Measurements from ENCODE around the gene CTCFL. TPM values are rescaled to one million over a fixed set of nuclear protein-coding genes. Genes with fewer than 3 reads are reported as not detected.

Gene CTCFL
- total and polyA plus RNA-seq, 3 donors from 2014 or later: 19.8 to 33.9 (median 24.8) TPM

GRCh38 chr20:57461726-57462125 is 63.2 kb downstream of the CTCFL start:
- no peaks in the 10 kb centered on the region for H3K9me3 ChIP-seq
- 70 to 87% methylated on average over 6 to 7 of the region's 7 CpGs for WGBS, 2 donors
- H3K4me1 ChIP-seq: peaks cover 6% of the 10 kb centered on the region
- H3K4me3 ChIP-seq: no peak overlapping the region
- no peak overlapping the region for H3K27ac ChIP-seq
- DNase-seq: no peak
- H3K36me3 ChIP-seq (ENCODE audit: low read depth, missing control alignments): no peaks in the 10 kb centered on the region
- intact Hi-C loops (cut with DNase I; ENCODE audit: low total_unique reads): no loop called here
- TF ChIP-seq CTCF (IDR thresholded peaks at IDR 0.05) (no peak), POLR2A (IDR thresholded peaks at IDR 0.05) (no peak)
- H3K27me3 ChIP-seq: no peaks in the 10 kb centered on the region

GRCh38 chr20:57460781-57461465 is 64.0 kb downstream of the CTCFL start:
- no peaks in the 10 kb centered on the region for H3K36me3 ChIP-seq (ENCODE audit: low read depth, missing control alignments)
- TF ChIP-seq CTCF (IDR thresholded peaks at IDR 0.05) (no peak), POLR2A (IDR thresholded peaks at IDR 0.05) (no peak)
- peak; percentile 50 for DNase-seq
- intact Hi-C loops (cut with DNase I; ENCODE audit: low total_unique reads): no loop called here
- H3K9me3 ChIP-seq: no peaks in the 10 kb centered on the region
- H3K4me3 ChIP-seq: no peak overlapping the region
- H3K4me1 ChIP-seq: peaks cover 6% of the 10 kb centered on the region
- 74 to 81% methylated on average over 11 to 15 of the region's 15 CpGs for WGBS, 2 donors
- H3K27me3 ChIP-seq: no peaks in the 10 kb centered on the region
- no peak overlapping the region for H3K27ac ChIP-seq

- no peak overlapping the region for H3K4me3 ChIP-seq
- no peaks in the 10 kb centered on the region for H3K36me3 ChIP-seq (ENCODE audit: low read depth, missing control alignments)
- intact Hi-C loops (cut with DNase I; ENCODE audit: low total_unique reads): no loop called here
- no peak overlapping the region for H3K27ac ChIP-seq
- TF ChIP-seq POLR2A (IDR thresholded peaks at IDR 0.05): no peak
- no peak for TF ChIP-seq CTCF (IDR thresholded peaks at IDR 0.05)
- H3K4me1 ChIP-seq: peaks cover 6% of the 10 kb centered on the region
- WGBS, 2 donors: 84 to 88% methylated on average over 5 of the region's 5 CpGs
- DNase-seq: no peak
- H3K9me3 ChIP-seq: no peaks in the 10 kb centered on the region
- H3K27me3 ChIP-seq: no peaks in the 10 kb centered on the region
Measured at GRCh38 chr20:57459897-57460296, 65.0 kb downstream of the CTCFL start.

GRCh38 chr20:57459278-57459677 is 65.7 kb downstream of the CTCFL start:
- Histone ChIP-seq H3K4me3 (no peak overlapping the region), H3K27ac (no peak overlapping the region), H3K9me3 (no peaks in the 10 kb centered on the region), H3K27me3 (no peaks in the 10 kb centered on the region), H3K4me1 (peaks cover 6% of the 10 kb centered on the region), H3K36me3 (ENCODE audit: low read depth, missing control alignments) (no peaks in the 10 kb centered on the region)
- WGBS, 2 donors: 88 to 90% methylated on average over 5 of the region's 5 CpGs
- TF ChIP-seq CTCF (IDR thresholded peaks at IDR 0.05) (no peak), POLR2A (IDR thresholded peaks at IDR 0.05) (no peak)
- DNase-seq: no peak
- intact Hi-C loops (cut with DNase I; ENCODE audit: low total_unique reads): no loop called here
